DND-41 (cell line): ENCODE data around the gene SH2B3.
"Not testable (repeated sequence)": the region's sequence is repeated elsewhere in the genome, so short reads cannot be mapped to it uniquely, and the experiment has no call there.

Experiments used
- ATAC-seq: fragments of 200-7000 bp; cut with Tn5 transposase; 3 replicates; pipeline ENCODE4 v1.9.1; 2021; ENCODE audit warnings: low read depth; ENCODE audit not compliant: insufficient read depth
- DNase-seq: peaks from one replicate; pipeline ENCODE4 v3.0.0-alpha.2; 2020
- H2AFZ ChIP-seq: 2 replicates; pipeline ENCODE4 v1.6.0; 2012; ENCODE audit warnings: low read depth, low read length
- H3K27ac ChIP-seq: 2 replicates; pipeline ENCODE4 v1.5.1; 2012; ENCODE audit warnings: low read length, inconsistent platforms
- H3K27me3 ChIP-seq: fragments of 200-600 bp; sonication (generic); 2 replicates; pipeline ENCODE4 v1.6.0; 2012; ENCODE audit warnings: low read length, mild to moderate bottlenecking, inconsistent platforms; ENCODE audit not compliant: insufficient read depth, poor library complexity
- H3K36me3 ChIP-seq: 2 replicates; pipeline ENCODE4 v1.5.1; 2012; ENCODE audit warnings: low read length, inconsistent platforms; ENCODE audit not compliant: insufficient read depth
- H3K4me1 ChIP-seq: 2 replicates; pipeline ENCODE4 v1.5.1; 2012; ENCODE audit warnings: mild to moderate bottlenecking, low read length; ENCODE audit not compliant: insufficient read depth
- H3K4me2 ChIP-seq: 2 replicates; pipeline ENCODE4 v1.6.0; 2012; ENCODE audit warnings: mild to moderate bottlenecking, moderate library complexity, low read length, inconsistent platforms; ENCODE audit not compliant: insufficient read depth
- H3K4me3 ChIP-seq, 2 experiments: fragments of 200-600 bp in 1 of 2; shearing (Covaris generic) in 1 of 2; 2 replicates each; pipeline ENCODE4 v1.5.1; 2012 to 2016; ENCODE audit warnings: inconsistent platforms in 2 of 2, low read length in 2 of 2, mild to moderate bottlenecking in 2 of 2, low read depth in 1 of 2, moderate library complexity in 1 of 2
- H3K79me2 ChIP-seq: 2 replicates; pipeline ENCODE4 v1.6.0; 2012; ENCODE audit warnings: low read length, inconsistent platforms; ENCODE audit not compliant: insufficient read depth
- H3K9ac ChIP-seq: 2 replicates; pipeline ENCODE4 v1.6.0; 2012; ENCODE audit warnings: low read depth, mild to moderate bottlenecking, inconsistent platforms, low read length, moderate library complexity
- H3K9me3 ChIP-seq: 2 replicates; pipeline ENCODE4 v1.5.1; 2012; ENCODE audit warnings: low read length, moderate library complexity, mild to moderate bottlenecking, inconsistent platforms; ENCODE audit not compliant: insufficient read depth, severe bottlenecking
- H4K20me1 ChIP-seq: 2 replicates; pipeline ENCODE4 v1.6.0; 2012; ENCODE audit warnings: low read length; ENCODE audit not compliant: insufficient read depth
- CTCF ChIP-seq: IDR thresholded peaks from 2 replicates; pipeline ENCODE4 v1.5.1; 2012; ENCODE audit warnings: borderline replicate concordance, low read length, moderate library complexity, mild to moderate bottlenecking; ENCODE audit not compliant: poor library complexity, severe bottlenecking; ENCODE audit errors: extremely low read depth
- EZH2 ChIP-seq: IDR thresholded peaks from 3 replicates; pipeline ENCODE4 v1.6.1; 2012; ENCODE audit warnings: borderline replicate concordance, low read depth, mild to moderate bottlenecking, moderate library complexity, low read length, inconsistent platforms; ENCODE audit not compliant: severe bottlenecking

The SH2B3 gene

GRCh38 chr12:111368788-111369495 is 36.8 kb upstream of the SH2B3 start, which contains the start of gene PHETA1:
PHETA1 (minus strand) TSS chr12:111369095; CDS start chr12:111363427, 5,668 bp downstream.
- H3K4me3 ChIP-seq, result peak within 1 kb of the TSS; percentile 66 to 92
- peaks cover 28% of the 10 kb centered on the region for H3K4me1 ChIP-seq
- peak; percentile 86 for DNase-seq
- H2AFZ ChIP-seq, result peak within 1 kb of the TSS; percentile 99
- no peaks in the 10 kb centered on the region for H3K9me3 ChIP-seq
- H3K36me3 ChIP-seq, result no peaks in the 10 kb centered on the region
- peak within 1 kb of the TSS; percentile 68 for H3K9ac ChIP-seq
- no peaks in the 10 kb centered on the region for H4K20me1 ChIP-seq
- peak; percentile 99 for ATAC-seq
- no peaks in the 10 kb centered on the region; the same call in 1 of the 2 replicates for H3K79me2 ChIP-seq
- H3K4me2 ChIP-seq, result peak within 1 kb of the TSS; percentile 100
- TF ChIP-seq EZH2, result no peak
- no peak for TF ChIP-seq CTCF
- no peaks in the 10 kb centered on the region for H3K27me3 ChIP-seq
- peak within 1 kb of the TSS; percentile 28; the same call in 1 of the 2 replicates for H3K27ac ChIP-seq

- peak overlapping the region; percentile 28; the same call in 1 of the 2 replicates for H3K27ac ChIP-seq
- no peaks in the 10 kb centered on the region for H4K20me1 ChIP-seq
- H3K4me2 ChIP-seq, result peak overlapping the region; percentile 100
- no peaks in the 10 kb centered on the region; the same call in 1 of the 2 replicates for H3K79me2 ChIP-seq
- H3K9me3 ChIP-seq, result no peaks in the 10 kb centered on the region
- H3K27me3 ChIP-seq, result no peaks in the 10 kb centered on the region
- H3K4me1 ChIP-seq, result peaks cover 28% of the 10 kb centered on the region
- no peaks in the 10 kb centered on the region for H3K36me3 ChIP-seq
- no peak for TF ChIP-seq CTCF
- TF ChIP-seq EZH2, result no peak
- DNase-seq (no peak), ATAC-seq (no peak)
- peak overlapping the region; percentile 66 to 92 for H3K4me3 ChIP-seq
- H2AFZ ChIP-seq, result peak overlapping the region; percentile 99
- H3K9ac ChIP-seq, result peak overlapping the region; percentile 68
Measured at GRCh38 chr12:111369496-111370220, 36.1 kb upstream of the SH2B3 start.

DNA sequence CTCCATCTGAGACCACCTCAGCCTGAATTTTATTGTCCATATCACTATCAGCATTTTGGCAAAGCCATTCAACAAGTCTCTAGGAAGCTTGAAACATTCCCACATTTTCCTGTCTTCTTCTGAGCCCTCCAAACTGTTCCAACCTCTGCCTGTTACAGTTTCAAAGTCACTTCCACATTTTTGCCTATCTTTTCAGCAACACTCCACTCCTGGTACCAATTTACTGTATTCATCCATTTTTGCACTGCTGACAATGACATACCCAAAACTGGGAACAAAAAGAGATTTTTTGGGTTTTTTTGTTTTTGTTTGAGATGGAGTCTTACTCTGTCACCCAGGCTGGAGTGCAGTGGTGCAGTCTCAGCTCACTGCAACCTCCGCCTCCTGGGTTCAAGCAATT is 32.5 kb upstream of the SH2B3 start:
- not testable (repeated sequence) for H3K27me3 ChIP-seq, H3K9ac ChIP-seq, H4K20me1 ChIP-seq, H3K36me3 ChIP-seq, H3K4me3 ChIP-seq, H3K4me2 ChIP-seq, H2AFZ ChIP-seq, DNase-seq, H3K27ac ChIP-seq, ATAC-seq, H3K9me3 ChIP-seq, H3K79me2 ChIP-seq
- peaks cover 16% of the 10 kb centered on the region for H3K4me1 ChIP-seq

DNA sequence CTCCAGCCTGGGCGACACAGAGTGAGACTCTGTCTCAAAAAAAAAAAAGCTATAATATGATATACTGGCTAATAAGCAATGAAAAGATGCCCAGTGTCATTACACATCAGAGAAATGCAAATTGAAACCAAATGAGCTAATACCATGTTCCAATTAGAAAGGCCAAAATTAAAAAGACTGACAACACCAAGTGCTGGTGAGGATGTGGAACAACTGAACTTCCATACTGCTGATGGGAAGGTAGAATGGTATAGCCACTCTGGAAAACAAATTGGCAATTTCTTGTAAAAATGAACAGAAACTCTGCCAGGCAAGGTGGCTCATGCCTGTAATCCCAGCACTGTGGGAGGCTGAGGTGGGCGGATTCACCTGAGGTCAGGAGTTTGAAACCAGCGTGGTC is 28.3 kb upstream of the SH2B3 start:
- no peak for TF ChIP-seq EZH2
- Histone ChIP-seq H3K27me3 (no peaks in the 10 kb centered on the region), H3K4me3 (no peak overlapping the region), H3K9me3 (peaks cover 3% of the 10 kb centered on the region), H2AFZ (no peak overlapping the region), H3K4me1 (no peaks in the 10 kb centered on the region), H4K20me1 (0 out of 2 replicates have a peak, but pooled peaks cover 3% of the 10 kb centered on the region), H3K9ac (no peak overlapping the region), H3K4me2 (no peak overlapping the region), H3K79me2 (no peaks in the 10 kb centered on the region), H3K36me3 (no peaks in the 10 kb centered on the region), H3K27ac (no peak overlapping the region)
- ATAC-seq, result no peak
- DNase-seq, result no peak
